ENCODE results near the gene CGNL1. TPM values are rescaled to one million over a fixed set of nuclear protein-coding genes. Genes with fewer than 3 reads are reported as not detected.

CGNL1 gene
- polyA plus RNA-seq, 3 donors from 2014 or later: not detected

GRCh38 chr15:57384024-57384423 lies 7.7 kb downstream of the CGNL1 start:
- Mint-ChIP-seq H3K4me3 (no peak overlapping the region), H3K36me3 (no peaks in the 10 kb centered on the region), H3K9me3 (no peaks in the 10 kb centered on the region), H3K4me1 (no peaks in the 10 kb centered on the region), H3K27ac (no peak overlapping the region), H3K27me3 (ENCODE audit: low read depth in 3 of 3) (peaks cover 1 to 15% (median 6%) of the 10 kb centered on the region in 3 donors)
- no peak for DNase-seq

- Mint-ChIP-seq H3K36me3 (no peaks in the 10 kb centered on the region), H3K9me3 (no peaks in the 10 kb centered on the region)
Measured at GRCh38 chr15:57384816-57385215, 8.5 kb downstream of the CGNL1 start.

GRCh38 chr15:57385923-57386390 lies 9.7 kb downstream of the CGNL1 start:
- Mint-ChIP-seq H3K27ac (no peak overlapping the region), H3K36me3 (no peaks in the 10 kb centered on the region), H3K4me1 (no peaks in the 10 kb centered on the region), H3K27me3 (ENCODE audit: low read depth in 3 of 3) (peaks cover 3 to 12% (median 3%) of the 10 kb centered on the region in 3 donors), H3K4me3 (no peak overlapping the region), H3K9me3 (peaks cover 0 to 4% (median 0%) of the 10 kb centered on the region in 6 donors)
- no peak for DNase-seq

More at GRCh38 chr15:57384816-57385215, 8.5 kb downstream of the CGNL1 start:
- no peak overlapping the region for H3K27ac Mint-ChIP-seq
- DNase-seq: no peak
- H3K4me3 Mint-ChIP-seq: no peak overlapping the region
- H3K27me3 Mint-ChIP-seq (ENCODE audit: low read depth in 3 of 3): peaks cover 1 to 18% (median 3%) of the 10 kb centered on the region in 3 donors
- H3K4me1 Mint-ChIP-seq: no peaks in the 10 kb centered on the region

GRCh38 chr15:57386976-57387375 lies 10.7 kb downstream of the CGNL1 start:
- peaks cover 0 to 5% (median 0%) of the 10 kb centered on the region in 6 donors for H3K9me3 Mint-ChIP-seq
- peaks cover 3 to 9% (median 3%) of the 10 kb centered on the region in 3 donors for H3K27me3 Mint-ChIP-seq (ENCODE audit: low read depth in 3 of 3)
- no peaks in the 10 kb centered on the region for H3K4me1 Mint-ChIP-seq
- DNase-seq: no peak
- no peak overlapping the region for H3K4me3 Mint-ChIP-seq
- no peak overlapping the region for H3K27ac Mint-ChIP-seq
- H3K36me3 Mint-ChIP-seq: no peaks in the 10 kb centered on the region

GRCh38 chr15:57387564-57388076 lies 11.3 kb downstream of the CGNL1 start:
- H3K9me3 Mint-ChIP-seq: peaks cover 0 to 5% (median 0%) of the 10 kb centered on the region in 6 donors
- H3K27me3 Mint-ChIP-seq (ENCODE audit: low read depth in 3 of 3): peaks cover 1 to 9% (median 3%) of the 10 kb centered on the region in 3 donors
- no peaks in the 10 kb centered on the region for H3K4me1 Mint-ChIP-seq

GRCh38 chr15:57388464-57388863 lies 12.2 kb downstream of the CGNL1 start:
- H3K4me1 Mint-ChIP-seq: no peaks in the 10 kb centered on the region
- no peak overlapping the region for H3K27ac Mint-ChIP-seq
- no peak for DNase-seq
- no peaks in the 10 kb centered on the region for H3K36me3 Mint-ChIP-seq
- no peak overlapping the region for H3K4me3 Mint-ChIP-seq
- peaks cover 1 to 6% (median 3%) of the 10 kb centered on the region in 3 donors for H3K27me3 Mint-ChIP-seq (ENCODE audit: low read depth in 3 of 3)
- peaks cover 0 to 5% (median 0%) of the 10 kb centered on the region in 6 donors for H3K9me3 Mint-ChIP-seq

More at GRCh38 chr15:57387564-57388076, 11.3 kb downstream of the CGNL1 start:
- H3K27ac Mint-ChIP-seq: no peak overlapping the region
- no peak overlapping the region for H3K4me3 Mint-ChIP-seq
- H3K36me3 Mint-ChIP-seq: no peaks in the 10 kb centered on the region
- DNase-seq: no peak

- H3K27ac Mint-ChIP-seq: no peak overlapping the region
- no peaks in the 10 kb centered on the region for H3K4me1 Mint-ChIP-seq
- H3K36me3 Mint-ChIP-seq: no peaks in the 10 kb centered on the region
- peaks cover 1 to 3% (median 3%) of the 10 kb centered on the region in 3 donors for H3K27me3 Mint-ChIP-seq (ENCODE audit: low read depth in 3 of 3)
- H3K9me3 Mint-ChIP-seq: peaks cover 0 to 5% (median 0%) of the 10 kb centered on the region in 6 donors
- no peak overlapping the region for H3K4me3 Mint-ChIP-seq
- DNase-seq: no peak
Measured at GRCh38 chr15:57389991-57390390, 13.7 kb downstream of the CGNL1 start.

GRCh38 chr15:57390583-57390982 lies 14.3 kb downstream of the CGNL1 start:
- H3K27ac Mint-ChIP-seq: no peak overlapping the region
- H3K36me3 Mint-ChIP-seq: no peaks in the 10 kb centered on the region
- no peak overlapping the region for H3K4me3 Mint-ChIP-seq
- DNase-seq: no peak
- peaks cover 0 to 5% (median 0%) of the 10 kb centered on the region in 6 donors for H3K9me3 Mint-ChIP-seq
- H3K4me1 Mint-ChIP-seq: no peaks in the 10 kb centered on the region
- peaks cover 1 to 3% (median 3%) of the 10 kb centered on the region in 3 donors for H3K27me3 Mint-ChIP-seq (ENCODE audit: low read depth in 3 of 3)

GRCh38 chr15:57391537-57391936 lies 15.2 kb downstream of the CGNL1 start:
- no peaks in the 10 kb centered on the region for H3K36me3 Mint-ChIP-seq
- no peak overlapping the region for H3K4me3 Mint-ChIP-seq
- no peak for DNase-seq
- H3K4me1 Mint-ChIP-seq: no peaks in the 10 kb centered on the region
- H3K27ac Mint-ChIP-seq: no peak overlapping the region
- peaks cover 0 to 5% (median 0%) of the 10 kb centered on the region in 6 donors for H3K9me3 Mint-ChIP-seq
- H3K27me3 Mint-ChIP-seq (ENCODE audit: low read depth in 3 of 3): peaks cover 3% of the 10 kb centered on the region in 3 donors

GRCh38 chr15:57393061-57393460 lies 16.8 kb downstream of the CGNL1 start:
- peaks cover 2 to 3% (median 3%) of the 10 kb centered on the region in 3 donors for H3K27me3 Mint-ChIP-seq (ENCODE audit: low read depth in 3 of 3)
- no peak for DNase-seq
- H3K4me1 Mint-ChIP-seq: no peaks in the 10 kb centered on the region
- no peak overlapping the region for H3K27ac Mint-ChIP-seq
- H3K36me3 Mint-ChIP-seq: no peaks in the 10 kb centered on the region
- H3K4me3 Mint-ChIP-seq: no peak overlapping the region
- H3K9me3 Mint-ChIP-seq: peaks cover 0 to 5% (median 0%) of the 10 kb centered on the region in 6 donors

GRCh38 chr15:57395292-57395691 lies 19.0 kb downstream of the CGNL1 start:
- peaks cover 0 to 3% (median 1%) of the 10 kb centered on the region in 3 donors for H3K27me3 Mint-ChIP-seq (ENCODE audit: low read depth in 3 of 3)
- no peaks in the 10 kb centered on the region for H3K36me3 Mint-ChIP-seq
- H3K27ac Mint-ChIP-seq: no peak overlapping the region
- no peak for DNase-seq
- no peak overlapping the region for H3K4me3 Mint-ChIP-seq
- H3K9me3 Mint-ChIP-seq: peaks cover 0 to 5% (median 0%) of the 10 kb centered on the region in 6 donors
- H3K4me1 Mint-ChIP-seq: no peaks in the 10 kb centered on the region

GRCh38 chr15:57398336-57398735 lies 22.0 kb downstream of the CGNL1 start:
- DNase-seq: no peak
- Mint-ChIP-seq H3K27ac (no peak overlapping the region), H3K9me3 (no peaks in the 10 kb centered on the region), H3K36me3 (no peaks in the 10 kb centered on the region), H3K4me1 (no peaks in the 10 kb centered on the region), H3K4me3 (no peak overlapping the region), H3K27me3 (ENCODE audit: low read depth in 3 of 3) (peaks cover 0 to 11% (median 0%) of the 10 kb centered on the region in 3 donors)

- DNase-seq: no peak
- no peak overlapping the region for H3K27ac Mint-ChIP-seq
- no peaks in the 10 kb centered on the region for H3K4me1 Mint-ChIP-seq
- peaks cover 0 to 13% (median 0%) of the 10 kb centered on the region in 3 donors for H3K27me3 Mint-ChIP-seq (ENCODE audit: low read depth in 3 of 3)
- no peaks in the 10 kb centered on the region for H3K9me3 Mint-ChIP-seq
- H3K4me3 Mint-ChIP-seq: no peak overlapping the region
- no peaks in the 10 kb centered on the region for H3K36me3 Mint-ChIP-seq
Measured at GRCh38 chr15:57401546-57401945, 25.2 kb downstream of the CGNL1 start.

- Mint-ChIP-seq H3K27ac (no peak overlapping the region), H3K4me1 (no peaks in the 10 kb centered on the region)
Measured at GRCh38 chr15:57403017-57403416, 26.7 kb downstream of the CGNL1 start.

More at GRCh38 chr15:57403017-57403416, 26.7 kb downstream of the CGNL1 start:
- H3K9me3 Mint-ChIP-seq: no peaks in the 10 kb centered on the region
- no peak overlapping the region for H3K4me3 Mint-ChIP-seq
- peaks cover 0 to 13% (median 0%) of the 10 kb centered on the region in 3 donors for H3K27me3 Mint-ChIP-seq (ENCODE audit: low read depth in 3 of 3)
- no peaks in the 10 kb centered on the region for H3K36me3 Mint-ChIP-seq
- no peak for DNase-seq

All from immature natural killer cell (primary cell).